HL-60 (cell line): ENCODE measurements around the gene KAZN.

Experiments used
- DNase-seq, 2 experiments: peaks; one replicate each; pipeline ENCODE4 v3.0.0-alpha.2; 2010 to 2020; ENCODE audit warnings: low read depth in 1 of 2, low spot score in 1 of 2
- H3K27ac ChIP-seq: fragments of 250-450 bp; sonication (Bioruptor Pico); replicated peaks from 2 replicates; pipeline ENCODE4 v1.5.1; 2020; ENCODE audit warnings: mild to moderate bottlenecking, moderate library complexity
- H3K27me3 ChIP-seq: fragments of 250-450 bp; sonication (Bioruptor Pico); 2 replicates; pipeline ENCODE4 v1.5.1; 2021; ENCODE audit warnings: mild to moderate bottlenecking, moderate library complexity; ENCODE audit not compliant: insufficient read depth, poor library complexity, severe bottlenecking
- H3K4me3 ChIP-seq: replicated peaks from 2 replicates; pipeline ENCODE4 v1.5.1; 2011; ENCODE audit warnings: mild to moderate bottlenecking, control low read depth, low read length; ENCODE audit not compliant: insufficient read depth
- CTCF ChIP-seq: IDR thresholded peaks from one replicate; pipeline ENCODE4 v1.5.1; 2011; ENCODE audit warnings: low read length, control low read depth, inconsistent platforms; ENCODE audit not compliant: insufficient read depth
- GABPA ChIP-seq: IDR thresholded peaks from 2 replicates; pipeline ENCODE4 v1.6.1; 2012; ENCODE audit warnings: low read depth
- POLR2AphosphoS5 ChIP-seq: IDR thresholded peaks from 2 replicates; pipeline ENCODE4 v1.6.1; 2012; ENCODE audit warnings: low read depth
- REST ChIP-seq: IDR thresholded peaks from 2 replicates; pipeline ENCODE4 v1.6.1; 2012; ENCODE audit warnings: low read depth; ENCODE audit not compliant: insufficient replicate concordance
- SPI1 ChIP-seq: IDR thresholded peaks from 2 replicates; pipeline ENCODE4 v1.6.1; 2012; ENCODE audit warnings: low read depth, mild to moderate bottlenecking, borderline replicate concordance

Gene KAZN

GRCh38 chr1:15129944-15130343, 531.5 kb downstream of the KAZN start:
- Histone ChIP-seq H3K4me3 (no peak overlapping the region), H3K27ac (no peak overlapping the region), H3K27me3 (no peaks in the 10 kb centered on the region)
- TF ChIP-seq SPI1 (no peak), POLR2AphosphoS5 (no peak), REST (no peak), CTCF (no peak), GABPA (no peak)
- DNase-seq, result no peak

- no peak for DNase-seq
- TF ChIP-seq REST (no peak), GABPA (no peak), POLR2AphosphoS5 (no peak), SPI1 (no peak), CTCF (no peak)
- Histone ChIP-seq H3K27me3 (no peaks in the 10 kb centered on the region), H3K27ac (no peak overlapping the region), H3K4me3 (no peak overlapping the region)
These were observed 532.1 kb downstream of the KAZN start for GRCh38 chr1:15130607-15131006.

- Histone ChIP-seq H3K27ac (no peak overlapping the region), H3K4me3 (no peak overlapping the region), H3K27me3 (no peaks in the 10 kb centered on the region)
- DNase-seq, result no peak
- TF ChIP-seq SPI1 (no peak), GABPA (no peak), POLR2AphosphoS5 (no peak), CTCF (no peak), REST (no peak)
These were observed 534.5 kb downstream of the KAZN start for GRCh38 chr1:15132965-15133364.
